BE2C (cell line): ENCODE measurements around the gene PRICKLE1.

Experiments used
- DNase-seq: peaks from one replicate; pipeline ENCODE4 v3.0.0-alpha.2; 2020
- H3K27me3 ChIP-seq: fragments of 250-450 bp; sonication (Bioruptor Pico); 2 replicates; pipeline ENCODE4 v1.5.1; 2020; ENCODE audit warnings: mild to moderate bottlenecking
- H3K36me3 ChIP-seq: fragments of 250-450 bp; sonication (Bioruptor Pico); 2 replicates; pipeline ENCODE4 v1.5.1; 2020; ENCODE audit warnings: mild to moderate bottlenecking
- H3K4me1 ChIP-seq: fragments of 250-450 bp; sonication (Bioruptor Pico); 2 replicates; pipeline ENCODE4 v1.5.1; 2020
- H3K4me3 ChIP-seq: 2 replicates; pipeline ENCODE4 v1.5.1; 2011; ENCODE audit warnings: low read depth, low read length
- H3K9me3 ChIP-seq: fragments of 250-450 bp; sonication (Bioruptor Pico); 2 replicates; pipeline ENCODE4 v1.5.1; 2020
- TF ChIP-seq, protein P1 (sequence below): IDR thresholded peaks from 2 replicates; pipeline ENCODE4 v1.5.1; 2012; ENCODE audit warnings: mild to moderate bottlenecking, low read depth, low read length

PRICKLE1 gene

GRCh38 chr12:42445891-42446290, 143.7 kb downstream of the PRICKLE1 start:
- TF ChIP-seq, protein P1, sequence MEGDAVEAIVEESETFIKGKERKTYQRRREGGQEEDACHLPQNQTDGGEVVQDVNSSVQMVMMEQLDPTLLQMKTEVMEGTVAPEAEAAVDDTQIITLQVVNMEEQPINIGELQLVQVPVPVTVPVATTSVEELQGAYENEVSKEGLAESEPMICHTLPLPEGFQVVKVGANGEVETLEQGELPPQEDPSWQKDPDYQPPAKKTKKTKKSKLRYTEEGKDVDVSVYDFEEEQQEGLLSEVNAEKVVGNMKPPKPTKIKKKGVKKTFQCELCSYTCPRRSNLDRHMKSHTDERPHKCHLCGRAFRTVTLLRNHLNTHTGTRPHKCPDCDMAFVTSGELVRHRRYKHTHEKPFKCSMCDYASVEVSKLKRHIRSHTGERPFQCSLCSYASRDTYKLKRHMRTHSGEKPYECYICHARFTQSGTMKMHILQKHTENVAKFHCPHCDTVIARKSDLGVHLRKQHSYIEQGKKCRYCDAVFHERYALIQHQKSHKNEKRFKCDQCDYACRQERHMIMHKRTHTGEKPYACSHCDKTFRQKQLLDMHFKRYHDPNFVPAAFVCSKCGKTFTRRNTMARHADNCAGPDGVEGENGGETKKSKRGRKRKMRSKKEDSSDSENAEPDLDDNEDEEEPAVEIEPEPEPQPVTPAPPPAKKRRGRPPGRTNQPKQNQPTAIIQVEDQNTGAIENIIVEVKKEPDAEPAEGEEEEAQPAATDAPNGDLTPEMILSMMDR: no peak
- H3K4me1 ChIP-seq: no peaks in the 10 kb centered on the region
- no peak overlapping the region for H3K4me3 ChIP-seq
- no peaks in the 10 kb centered on the region for H3K9me3 ChIP-seq
- peaks cover 37% of the 10 kb centered on the region for H3K36me3 ChIP-seq
- no peak for DNase-seq
- H3K27me3 ChIP-seq: no peaks in the 10 kb centered on the region

DNA sequence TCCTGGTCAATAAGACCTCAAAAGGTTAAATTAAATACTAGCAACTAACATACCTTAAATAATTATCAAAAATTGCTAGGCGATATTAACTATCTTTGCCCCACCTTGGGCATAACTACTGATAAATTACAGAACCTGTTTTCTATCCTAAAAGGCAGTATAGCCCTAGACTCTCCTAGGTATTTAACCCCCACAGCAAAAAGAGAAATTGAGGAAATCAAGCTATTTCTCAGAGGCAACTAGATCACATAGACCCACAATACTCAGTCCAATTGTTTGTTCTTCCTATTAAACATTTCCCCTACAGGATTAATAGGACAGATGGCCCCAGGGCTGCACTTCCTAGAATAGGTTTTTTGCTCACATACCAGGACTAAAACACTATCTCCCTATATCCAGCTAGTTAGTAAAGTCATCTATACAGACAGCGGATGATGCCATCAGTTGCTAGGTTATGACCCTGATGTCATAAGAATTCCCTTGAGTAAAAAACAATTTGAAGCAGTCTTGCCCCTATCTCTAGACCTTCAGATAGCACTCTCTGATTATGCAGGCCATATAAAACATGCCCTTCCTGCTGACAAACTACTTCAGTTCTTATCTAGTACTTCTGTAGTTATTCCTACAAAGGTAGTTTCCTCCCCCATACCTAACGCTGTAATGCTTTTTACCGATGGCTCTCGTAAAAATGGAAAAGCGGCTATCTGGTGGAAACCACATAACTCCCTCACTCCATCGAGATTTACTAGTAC, 145.2 kb downstream of the PRICKLE1 start:
- peaks cover 37% of the 10 kb centered on the region for H3K36me3 ChIP-seq
- DNase-seq: no peak
- no peaks in the 10 kb centered on the region for H3K27me3 ChIP-seq
- TF ChIP-seq, protein P1: no peak
- no peaks in the 10 kb centered on the region for H3K9me3 ChIP-seq
- H3K4me1 ChIP-seq: no peaks in the 10 kb centered on the region
- no peak overlapping the region for H3K4me3 ChIP-seq

GRCh38 chr12:42442888-42443287, 146.7 kb downstream of the PRICKLE1 start:
- no peaks in the 10 kb centered on the region for H3K27me3 ChIP-seq
- H3K4me1 ChIP-seq: no peaks in the 10 kb centered on the region
- no peak for DNase-seq
- H3K36me3 ChIP-seq: peaks cover 36% of the 10 kb centered on the region
- TF ChIP-seq, protein P1: no peak
- no peaks in the 10 kb centered on the region for H3K9me3 ChIP-seq
- H3K4me3 ChIP-seq: no peak overlapping the region

DNA sequence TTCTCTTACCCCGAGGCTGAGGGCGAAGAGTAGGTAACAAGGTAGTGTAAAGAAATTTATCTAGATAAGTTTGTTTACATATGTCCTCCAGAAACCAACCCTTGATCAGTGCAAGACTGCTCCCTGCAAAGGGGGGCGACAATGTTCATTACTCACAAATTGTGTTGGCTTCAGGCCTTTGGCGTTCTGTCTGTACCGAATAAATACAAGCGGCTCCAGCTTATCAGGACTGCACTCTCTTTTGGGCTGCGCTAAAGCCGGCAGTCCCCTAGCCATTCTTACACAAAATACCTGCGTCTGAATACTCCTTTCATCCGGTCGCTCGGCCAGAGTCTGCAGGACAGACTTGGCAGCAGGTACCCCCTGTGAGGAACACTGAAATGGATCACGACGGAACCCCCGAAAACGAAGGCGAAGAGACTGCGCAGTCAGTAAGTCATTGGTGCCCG, 147.2 kb downstream of the PRICKLE1 start:
- TF ChIP-seq, protein P1: no peak
- H3K9me3 ChIP-seq: no peaks in the 10 kb centered on the region
- H3K27me3 ChIP-seq: no peaks in the 10 kb centered on the region
- no peaks in the 10 kb centered on the region for H3K4me1 ChIP-seq
- no peak overlapping the region for H3K4me3 ChIP-seq
- DNase-seq: no peak
- peaks cover 31% of the 10 kb centered on the region for H3K36me3 ChIP-seq

DNA sequence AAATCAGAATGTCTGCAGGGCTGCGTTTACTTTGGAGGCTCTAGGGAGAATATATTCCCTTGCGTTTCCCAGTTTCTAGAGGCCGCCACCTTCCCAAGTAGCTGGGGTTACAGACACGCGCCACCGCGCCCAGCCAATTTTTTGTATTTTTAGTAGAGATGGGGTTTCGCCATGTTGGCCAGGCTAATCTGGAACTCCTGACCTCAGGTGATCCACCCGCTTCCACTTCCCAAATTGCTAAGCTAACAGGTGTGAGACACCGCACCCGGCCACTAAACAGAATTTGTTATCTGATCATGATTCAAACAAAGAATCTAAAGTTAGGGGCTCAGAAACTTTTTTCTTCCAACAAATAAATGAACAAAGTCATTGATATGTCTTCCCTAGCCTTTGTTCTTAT, 148.9 kb downstream of the PRICKLE1 start:
- Histone ChIP-seq H3K36me3 (peaks cover 24% of the 10 kb centered on the region), H3K4me3 (no peak overlapping the region), H3K4me1 (no peaks in the 10 kb centered on the region), H3K9me3 (no peaks in the 10 kb centered on the region), H3K27me3 (no peaks in the 10 kb centered on the region)
- TF ChIP-seq, protein P1: no peak
- no peak for DNase-seq

DNA sequence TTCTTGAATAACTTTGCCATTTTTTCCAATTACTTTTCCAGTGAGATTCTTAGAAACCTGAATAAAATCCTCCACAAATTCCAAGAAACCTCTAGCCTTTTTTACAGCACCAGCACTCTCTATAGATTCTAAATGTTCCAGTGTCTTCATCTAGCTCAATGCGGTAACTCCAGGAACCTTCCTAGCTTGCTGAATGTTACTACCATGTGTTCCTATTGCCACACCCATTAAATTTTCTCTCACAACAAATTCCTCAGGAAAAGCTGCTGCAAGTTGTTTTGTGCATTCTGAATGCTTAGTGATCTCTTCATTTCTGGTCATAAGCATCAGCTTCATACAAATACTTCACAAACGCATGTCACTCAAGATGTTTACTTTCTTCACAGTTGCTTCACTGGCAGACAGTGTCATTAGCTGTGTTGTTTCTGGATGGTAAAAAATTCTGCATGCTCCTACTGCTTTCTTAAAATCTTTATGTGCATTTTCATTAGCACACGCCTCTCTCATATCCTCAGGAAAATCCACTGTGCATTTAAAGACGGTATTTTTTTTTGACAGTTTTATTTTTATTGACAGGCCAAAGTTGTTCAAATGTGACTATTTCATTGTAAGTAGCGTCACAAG, 156.9 kb downstream of the PRICKLE1 start:
- TF ChIP-seq, protein P1: no peak
- no peaks in the 10 kb centered on the region for H3K27me3 ChIP-seq
- no peak for DNase-seq

More for the DNA sequence above, 156.9 kb downstream of the PRICKLE1 start:
- Histone ChIP-seq H3K4me1 (no peaks in the 10 kb centered on the region), H3K9me3 (no peaks in the 10 kb centered on the region), H3K4me3 (no peak overlapping the region), H3K36me3 (no peaks in the 10 kb centered on the region)
